HG03457 (cell line): Measurements from ENCODE around the gene RABIF.

Source experiments
- ATAC-seq: cut with Tn5 transposase; IDR thresholded peaks from one replicate; pipeline ENCODE4 v1.9.1; 2021; ENCODE audit warnings: moderate number of reproducible peaks; ENCODE audit not compliant: unreplicated experiment

The RABIF gene

GRCh38 chr1:202879128-202879527 lies 9.8 kb downstream of the RABIF start:
- ATAC-seq, result no peak

GRCh38 chr1:202873026-202873425 lies 15.9 kb downstream of the RABIF start:
- no peak for ATAC-seq

GRCh38 chr1:202871367-202871766 lies 17.6 kb downstream of the RABIF start:
- no peak for ATAC-seq

GRCh38 chr1:202862679-202863560 lies 26.0 kb downstream of the RABIF start:
- no peak for ATAC-seq

GRCh38 chr1:202861420-202862132 lies 27.4 kb downstream of the RABIF start:
- no peak for ATAC-seq

- ATAC-seq, result no peak
Observed at GRCh38 chr1:202860744-202861419, 28.1 kb downstream of the RABIF start.

- no peak for ATAC-seq
Observed at GRCh38 chr1:202858789-202859414, 30.0 kb downstream of the RABIF start.

GRCh38 chr1:202858331-202858730 lies 30.6 kb downstream of the RABIF start:
- no peak for ATAC-seq

- ATAC-seq, result no peak
Observed at GRCh38 chr1:202857136-202857610, 31.8 kb downstream of the RABIF start.

- ATAC-seq, result no peak
Observed at GRCh38 chr1:202856014-202856413, 32.9 kb downstream of the RABIF start.

GRCh38 chr1:202854787-202855186 lies 34.2 kb downstream of the RABIF start:
- no peak for ATAC-seq

- no peak for ATAC-seq
Observed at GRCh38 chr1:202852163-202852904, 36.6 kb downstream of the RABIF start.

- no peak for ATAC-seq
Observed at GRCh38 chr1:202850593-202851362, 38.2 kb downstream of the RABIF start.

GRCh38 chr1:202848191-202848542 lies 40.8 kb downstream of the RABIF start:
- ATAC-seq, result no peak

- ATAC-seq, result no peak
Observed at GRCh38 chr1:202844935-202845334, 44.0 kb downstream of the RABIF start.

GRCh38 chr1:202844259-202844658 lies 44.7 kb downstream of the RABIF start:
- no peak for ATAC-seq

GRCh38 chr1:202843081-202843480 lies 45.9 kb downstream of the RABIF start:
- ATAC-seq, result no peak

GRCh38 chr1:202837746-202838262 lies 51.1 kb downstream of the RABIF start:
- no peak for ATAC-seq

- ATAC-seq, result no peak
Observed at GRCh38 chr1:202836623-202837403, 52.1 kb downstream of the RABIF start.
